Purkinje cell (primary cell): ENCODE measurements around the gene LGR6. TPM values are rescaled to one million over a fixed set of nuclear protein-coding genes. Genes with fewer than 3 reads are reported as not detected.

ENCODE experiments used
- polyA plus RNA-seq: library from polyadenylated mRNA; unstranded; fragments of >200 nt; fragmentation: Nextera tagmentation; gene quantifications from 2 replicates; pipeline ENCODE4 v1.2.1, GENCODE V29; 2014

LGR6 gene, protein sequence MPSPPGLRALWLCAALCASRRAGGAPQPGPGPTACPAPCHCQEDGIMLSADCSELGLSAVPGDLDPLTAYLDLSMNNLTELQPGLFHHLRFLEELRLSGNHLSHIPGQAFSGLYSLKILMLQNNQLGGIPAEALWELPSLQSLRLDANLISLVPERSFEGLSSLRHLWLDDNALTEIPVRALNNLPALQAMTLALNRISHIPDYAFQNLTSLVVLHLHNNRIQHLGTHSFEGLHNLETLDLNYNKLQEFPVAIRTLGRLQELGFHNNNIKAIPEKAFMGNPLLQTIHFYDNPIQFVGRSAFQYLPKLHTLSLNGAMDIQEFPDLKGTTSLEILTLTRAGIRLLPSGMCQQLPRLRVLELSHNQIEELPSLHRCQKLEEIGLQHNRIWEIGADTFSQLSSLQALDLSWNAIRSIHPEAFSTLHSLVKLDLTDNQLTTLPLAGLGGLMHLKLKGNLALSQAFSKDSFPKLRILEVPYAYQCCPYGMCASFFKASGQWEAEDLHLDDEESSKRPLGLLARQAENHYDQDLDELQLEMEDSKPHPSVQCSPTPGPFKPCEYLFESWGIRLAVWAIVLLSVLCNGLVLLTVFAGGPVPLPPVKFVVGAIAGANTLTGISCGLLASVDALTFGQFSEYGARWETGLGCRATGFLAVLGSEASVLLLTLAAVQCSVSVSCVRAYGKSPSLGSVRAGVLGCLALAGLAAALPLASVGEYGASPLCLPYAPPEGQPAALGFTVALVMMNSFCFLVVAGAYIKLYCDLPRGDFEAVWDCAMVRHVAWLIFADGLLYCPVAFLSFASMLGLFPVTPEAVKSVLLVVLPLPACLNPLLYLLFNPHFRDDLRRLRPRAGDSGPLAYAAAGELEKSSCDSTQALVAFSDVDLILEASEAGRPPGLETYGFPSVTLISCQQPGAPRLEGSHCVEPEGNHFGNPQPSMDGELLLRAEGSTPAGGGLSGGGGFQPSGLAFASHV
- polyA plus RNA-seq = 4.0 and 5.7 TPM in 2 replicates

DNA sequence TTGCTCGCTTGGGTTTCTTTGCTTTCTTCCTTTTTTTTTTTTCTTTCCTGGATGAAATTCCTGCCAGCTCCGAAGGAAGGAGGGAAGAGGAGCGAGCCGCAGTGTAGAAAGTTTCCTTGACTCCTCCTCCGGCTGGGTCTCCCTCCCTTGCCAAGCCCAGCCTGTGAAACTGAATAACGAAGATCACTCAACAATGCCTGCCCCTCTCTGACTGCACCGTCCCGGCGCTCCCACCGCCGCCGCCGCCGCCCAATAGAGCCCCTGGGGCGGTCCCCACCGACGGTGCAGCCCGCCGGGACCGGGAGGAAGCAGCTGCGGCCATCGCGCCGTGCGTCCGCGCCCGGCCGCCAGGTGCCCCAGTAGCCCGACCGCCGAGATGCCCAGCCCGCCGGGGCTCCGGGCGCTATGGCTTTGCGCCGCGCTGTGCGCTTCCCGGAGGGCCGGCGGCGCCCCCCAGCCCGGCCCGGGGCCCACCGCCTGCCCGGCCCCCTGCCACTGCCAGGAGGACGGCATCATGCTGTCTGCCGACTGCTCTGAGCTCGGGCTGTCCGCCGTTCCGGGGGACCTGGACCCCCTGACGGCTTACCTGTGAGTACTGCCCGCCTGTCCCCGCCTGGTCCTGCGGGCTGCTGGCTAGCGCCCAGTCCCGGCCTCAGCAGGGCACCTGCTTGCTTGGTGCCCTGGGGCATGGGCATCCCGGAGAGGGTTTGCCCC is at the start of gene LGR6:
Gene LGR6, plus strand, starts transcription at position 186 of the 714 bp plus-strand sequence. Its CDS starts 191 bp downstream, at position 377.

DNA sequence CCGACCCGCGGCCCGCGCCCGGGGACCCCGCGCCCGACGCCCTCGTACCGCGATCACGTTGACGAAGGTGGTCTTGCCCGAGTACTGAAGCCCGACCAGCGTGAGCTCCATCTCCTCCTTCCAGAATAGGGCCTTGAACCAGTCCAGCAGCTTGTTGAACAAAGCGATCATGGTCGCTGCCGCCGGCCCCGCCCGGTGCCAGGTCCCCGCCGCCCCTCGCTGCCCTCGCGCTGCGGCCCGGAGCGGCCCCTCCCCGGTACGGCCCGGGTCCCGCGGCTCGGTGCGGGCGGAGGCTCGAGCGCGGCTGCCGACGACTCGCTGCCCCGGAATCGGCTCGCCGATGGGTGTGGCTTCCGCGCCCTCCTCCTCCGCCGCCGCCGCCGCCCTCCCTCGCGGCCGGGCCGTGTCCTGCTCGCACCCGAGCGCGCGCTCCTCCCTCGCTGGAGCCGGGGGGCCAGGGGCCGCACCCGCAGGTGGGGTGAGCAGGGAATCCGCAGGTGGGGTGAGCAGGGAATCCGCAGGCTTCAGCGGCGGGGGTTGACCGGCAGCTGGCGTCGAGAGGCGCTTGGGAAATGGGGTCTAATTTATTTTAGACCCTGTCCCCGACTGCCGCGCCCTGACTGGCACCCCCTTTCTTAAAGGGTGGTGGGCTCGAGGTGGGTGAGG is 49.1 kb upstream of the LGR6 start, which contains the start of gene ARL8A:
Gene ARL8A, minus strand, starts transcription at position 336 of the 666 bp plus-strand sequence. Its CDS starts 165 bp downstream, at position 171.

DNA sequence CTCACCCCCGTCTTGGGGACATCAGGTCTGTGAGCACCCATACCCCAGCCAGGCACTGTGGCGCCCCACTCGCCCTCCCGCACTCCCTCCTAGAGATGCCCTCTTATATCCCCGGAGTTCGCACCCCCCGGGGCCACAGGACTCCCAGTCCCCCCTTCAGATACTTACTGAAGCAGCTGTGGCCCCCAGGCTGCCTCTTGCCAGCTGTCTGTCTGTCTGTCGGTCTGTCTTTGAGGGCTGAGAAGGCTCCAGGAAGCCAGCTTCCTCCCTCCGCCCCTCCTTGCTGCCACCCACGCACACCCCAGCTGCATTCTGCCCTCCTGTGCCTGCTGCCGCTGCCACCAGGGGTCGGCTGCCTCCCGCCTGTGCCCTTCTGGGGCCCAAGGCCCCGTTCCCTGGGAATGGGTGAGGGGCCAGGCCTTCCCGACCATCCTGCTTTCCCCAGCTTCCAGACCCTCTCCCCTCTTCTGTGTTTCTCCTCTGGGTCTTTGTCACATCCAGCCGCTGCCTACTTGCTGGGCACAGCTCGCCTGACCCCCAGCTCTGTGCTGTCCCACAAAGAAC is 33.1 kb upstream of the LGR6 start, which contains the start of gene PTPN7:
Gene PTPN7, minus strand, starts transcription at position 226 of the 564 bp plus-strand sequence. CDS start 1,200 bp downstream, outside the sequence.

DNA sequence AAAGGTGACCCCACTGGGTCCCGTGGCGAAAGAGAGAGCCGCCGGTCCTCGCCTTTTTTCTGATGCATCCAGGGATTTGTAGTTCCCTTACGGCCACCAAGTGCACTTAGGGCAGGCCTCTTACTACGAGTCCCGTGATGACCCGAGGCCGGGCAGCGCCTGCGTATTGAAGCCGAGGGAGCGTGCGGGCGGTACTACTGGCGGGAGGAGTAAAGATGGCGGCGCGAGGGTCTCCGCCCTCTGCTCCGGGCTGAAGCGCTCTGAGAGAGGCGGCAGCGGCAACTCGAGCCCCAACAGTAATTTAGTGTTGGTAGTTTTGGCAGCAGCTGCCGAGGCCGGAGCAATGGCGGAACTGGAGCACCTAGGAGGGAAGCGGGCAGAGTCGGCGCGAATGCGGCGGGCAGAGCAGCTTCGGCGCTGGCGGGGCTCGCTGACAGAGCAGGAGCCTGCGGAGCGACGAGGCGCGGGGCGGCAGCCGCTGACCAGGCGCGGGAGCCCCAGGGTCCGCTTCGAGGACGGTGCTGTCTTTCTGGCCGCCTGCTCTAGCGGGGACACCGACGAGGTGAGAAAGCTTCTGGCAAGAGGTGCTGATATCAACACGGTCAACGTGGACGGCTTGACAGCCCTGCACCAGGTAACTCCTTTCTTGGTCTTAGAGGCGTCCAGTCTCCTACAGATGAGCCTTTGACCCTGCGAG is 155.1 kb downstream of the LGR6 start, which contains the start of gene PPP1R12B:
Gene PPP1R12B, plus strand, starts transcription at position 191 of the 697 bp plus-strand sequence. Its CDS starts 153 bp downstream, at position 344.

Other genes with a start within 250 kb of the LGR6 start
- 0.34 and 1.6 TPM in 2 replicates for gene LMOD1, start 247.3 kb upstream of the LGR6 start, polyA plus RNA-seq
- gene TIMM17A, start 238.3 kb upstream of the LGR6 start, polyA plus RNA-seq = 252 and 365 TPM in 2 replicates
- 1.8 and 4.9 TPM in 2 replicates for gene RNPEP, start 211.2 kb upstream of the LGR6 start, polyA plus RNA-seq
- gene ELF3, start 183.2 kb upstream of the LGR6 start, polyA plus RNA-seq = 0.59 TPM in 1 of 2 replicates, not detected in the other
- gene GPR37L1, start 70.9 kb upstream of the LGR6 start, polyA plus RNA-seq = 25.0 and 33.3 TPM in 2 replicates
- gene ARL8A, start 49.1 kb upstream of the LGR6 start, polyA plus RNA-seq = 9.2 and 9.3 TPM in 2 replicates
- not detected in 2 replicates for gene PTPN7, start 33.2 kb upstream of the LGR6 start, polyA plus RNA-seq
- gene UBE2T, start 148.1 kb downstream of the LGR6 start, polyA plus RNA-seq = 78.4 and 82.6 TPM in 2 replicates
- 18.0 and 21.3 TPM in 2 replicates for gene PPP1R12B, start 154.9 kb downstream of the LGR6 start, polyA plus RNA-seq